Prostate gland (tissue), 2 donors: ENCODE data around the gene TMEM114.

Experiments
- CTCF ChIP-seq, 4 experiments: fragments of 200-600 bp in 2 of 4; fragments of 450-650 bp in 2 of 4; sonication (generic) in 2 of 4; IDR thresholded peaks; 1 replicate in 3 of 4; 2 replicates in 1 of 4; pipeline ENCODE4 v1.5.1; 2016 to 2019; ENCODE audit warnings: antibody characterized with exemption in 4 of 4, mild to moderate bottlenecking in 2 of 4, moderate library complexity in 2 of 4
- POLR2A ChIP-seq: fragments of 450-650 bp; IDR thresholded peaks from one replicate; pipeline ENCODE4 v1.6.1; 2016; ENCODE audit warnings: antibody characterized with exemption, mild to moderate bottlenecking
- POLR2AphosphoS5 ChIP-seq: sonication (generic); formaldehyde crosslinking; IDR thresholded peaks from one replicate; pipeline ENCODE4 v1.6.1; 2017; ENCODE audit warnings: antibody characterized with exemption

DNA sequence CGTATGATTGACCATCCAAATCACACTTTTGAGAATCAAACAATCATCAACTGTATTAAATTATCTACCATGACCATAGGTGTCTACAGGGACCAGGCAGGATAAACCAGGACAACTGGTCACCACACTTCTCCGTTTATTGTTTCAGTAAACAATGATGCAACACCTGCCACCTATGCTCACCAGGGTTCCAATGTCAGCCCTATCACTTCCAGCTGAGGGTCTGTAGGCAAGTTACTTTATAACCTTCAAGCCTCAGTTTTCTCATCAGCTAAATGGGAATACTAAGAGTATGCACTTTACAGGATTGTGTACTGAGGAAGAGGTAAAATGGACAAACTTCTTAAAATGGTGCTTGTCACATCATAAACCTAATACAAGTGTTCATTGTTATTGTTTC lies 14.9 kb downstream of the TMEM114 start:
- TF ChIP-seq POLR2A = no peak
- no peak for TF ChIP-seq CTCF (IDR thresholded peaks at IDR 0.05)
- TF ChIP-seq POLR2AphosphoS5 = no peak
